ENCODE measurements around the gene NRG3. TPM values are rescaled to one million over a fixed set of nuclear protein-coding genes. Genes with fewer than 3 reads are reported as not detected.

NRG3 gene
- total and polyA plus RNA-seq, 2 of the 8 experiments (the other 6 are each of a cell fraction or from before 2014, with no cell fraction given), result 4.2 to 5.0 TPM

DNA sequence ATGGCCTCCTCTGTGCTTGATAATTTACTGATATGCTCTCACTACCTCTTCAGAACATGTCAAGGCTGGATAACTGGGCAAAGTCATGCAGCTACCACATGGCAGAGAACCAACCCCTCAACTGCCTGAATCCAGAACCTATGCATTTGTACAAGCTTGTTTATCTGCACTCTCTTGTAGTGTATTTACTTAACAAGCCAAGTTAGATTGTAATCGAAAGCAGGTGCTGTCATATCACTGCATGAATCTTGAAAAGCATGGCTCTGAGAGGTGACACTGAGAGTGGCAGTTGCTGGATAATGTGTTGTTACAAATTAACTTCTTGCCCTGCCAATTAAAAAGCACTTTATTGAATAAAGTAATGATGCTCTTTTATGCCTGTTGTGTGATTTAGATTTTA, 588.6 kb downstream of the NRG3 start:
- H3K79me1 ChIP-seq (ENCODE audit: low read depth, low read length), result no peaks in the 10 kb centered on the region

More for the DNA sequence above, 588.6 kb downstream of the NRG3 start:
- Histone ChIP-seq H2AK5ac (ENCODE audit: low read depth, low read length) (no peak overlapping the region), H2BK12ac (ENCODE audit: low read depth, low read length) (no peak overlapping the region), H3K23me2 (ENCODE audit: low read depth, low read length) (peaks cover 5% of the 10 kb centered on the region; the same call in 1 of the 2 replicates), H3K56ac (replicated peaks; ENCODE audit: insufficient read length, low read depth, low read length) (no peak overlapping the region), H3K4me2 (ENCODE audit: insufficient read depth in 1 of 2, low read depth in 2 of 2, low read length in 2 of 2) (no peak overlapping the region), H2BK15ac (ENCODE audit: low read length) (no peak overlapping the region), H4K5ac (ENCODE audit: insufficient read length, low read depth, low read length) (no peak overlapping the region), H2AFZ (ENCODE audit: low read length) (no peak overlapping the region), H3K4me1 (replicated peaks in 1 of 4; ENCODE audit: control insufficient read depth in 3 of 4, insufficient read depth in 4 of 4, low read length in 3 of 4) (peaks cover 0 to 3% (median 0%) of the 10 kb centered on the region in 4 experiments; a peak in 2 of 7 replicates), H4K91ac (replicated peaks; ENCODE audit: insufficient read length, low read length) (no peak overlapping the region), H4K20me1 (replicated peaks in 1 of 2; ENCODE audit: control insufficient read depth in 1 of 2, insufficient read depth in 2 of 2, low read length in 2 of 2) (no peaks in the 10 kb centered on the region), H3K14ac (ENCODE audit: insufficient read length) (no peak overlapping the region), H3K27ac (ENCODE audit: low read depth, low read length) (no peak overlapping the region), H2BK120ac (replicated peaks; ENCODE audit: low read depth, low read length) (no peak overlapping the region), H3K9ac (replicated peaks in 1 of 4; ENCODE audit: extremely low read depth in 1 of 4, low read depth in 3 of 4, low read length in 3 of 4) (no peak overlapping the region), H2BK5ac (ENCODE audit: low read depth, low read length) (no peak overlapping the region), H3K27me3 (replicated peaks in 1 of 4; ENCODE audit: control insufficient read depth in 3 of 4, extremely low read depth in 1 of 4, insufficient read depth in 3 of 4, low read length in 3 of 4) (no peaks in the 10 kb centered on the region), H4K8ac (ENCODE audit: extremely low read depth, insufficient read depth, low read length) (no peak overlapping the region), H3K18ac (ENCODE audit: extremely low read depth, low read length) (no peak overlapping the region), H3K9me3 (ENCODE audit: insufficient read depth in 2 of 2, low read depth in 1 of 2, low read length in 1 of 2) (no peaks in the 10 kb centered on the region), H3K23ac (ENCODE audit: insufficient read length) (no peak overlapping the region), H2BK20ac (ENCODE audit: low read length) (no peak overlapping the region), H3K79me2 (ENCODE audit: control insufficient read depth in 1 of 2, insufficient read depth in 2 of 2, low read length in 2 of 2) (no peaks in the 10 kb centered on the region), H3K36me3 (ENCODE audit: control insufficient read depth in 2 of 4, insufficient read depth in 4 of 4, low read length in 3 of 4) (no peaks in the 10 kb centered on the region), H3K4me3 (ENCODE audit: extremely low read depth in 1 of 4, insufficient read depth in 2 of 4, low read depth in 3 of 4, low read length in 4 of 4) (no peak overlapping the region), H3K4ac (replicated peaks; ENCODE audit: insufficient read length, low read depth, low read length) (no peak overlapping the region)
- ChIA-PET CTCF (ENCODE audit: partially characterized antibody) (interaction anchor here (1.3 kb wide), 1 partner anchor 8 kb away, joined by 5 read pairs; no protein-coding TSS in a partner anchor), POLR2A (ENCODE audit: partially characterized antibody) (no interaction called here)
- WGBS, 2 experiments (ENCODE audit: extremely low coverage in 1 of 2, insufficient coverage in 1 of 2, insufficient read length in 1 of 2, insufficient replicate concordance in 2 of 2, low coverage in 1 of 2, low lambda C conversion rate in 2 of 2, missing lambda C conversion rate in 1 of 2), result 89% methylated on average over 1 of the region's 1 CpG; no CpG with 5 or more reads in 1 of the 2 experiments
- TF ChIP-seq POLR2AphosphoS5 (IDR thresholded peaks at IDR 0.05; ENCODE audit: low read depth, low read length) (no peak), EP300 (IDR thresholded peaks at IDR 0.05; ENCODE audit: borderline replicate concordance in 1 of 2, low read depth in 2 of 2, low read length in 2 of 2) (no peak), MAFK (IDR thresholded peaks at IDR 0.05; ENCODE audit: low read depth, low read length) (no peak), SUZ12 (IDR thresholded peaks at IDR 0.05; ENCODE audit: low read length) (no peak), CREB1 (IDR thresholded peaks at IDR 0.05) (no peak), SAP30 (IDR thresholded peaks at IDR 0.05; ENCODE audit: insufficient read depth, insufficient replicate concordance, low read length) (no peak), FOSL1 (IDR thresholded peaks at IDR 0.05; ENCODE audit: insufficient read depth, low read depth, low read length) (no peak), ZNF274 (IDR thresholded peaks at IDR 0.05; ENCODE audit: borderline replicate concordance, extremely low read depth, low read length) (no peak), GABPA (IDR thresholded peaks at IDR 0.05; ENCODE audit: borderline replicate concordance, insufficient read depth, low read length) (no peak), EGR1 (IDR thresholded peaks at IDR 0.05; ENCODE audit: borderline replicate concordance, low read depth, low read length) (no peak), TCF12 (IDR thresholded peaks at IDR 0.05; ENCODE audit: low read depth, low read length) (no peak), CHD2 (IDR thresholded peaks at IDR 0.05; ENCODE audit: low read length) (no peak), HDAC6 (IDR thresholded peaks at IDR 0.05; ENCODE audit: low read depth, low read length) (no peak)
- TF ChIP-seq, protein P1, sequence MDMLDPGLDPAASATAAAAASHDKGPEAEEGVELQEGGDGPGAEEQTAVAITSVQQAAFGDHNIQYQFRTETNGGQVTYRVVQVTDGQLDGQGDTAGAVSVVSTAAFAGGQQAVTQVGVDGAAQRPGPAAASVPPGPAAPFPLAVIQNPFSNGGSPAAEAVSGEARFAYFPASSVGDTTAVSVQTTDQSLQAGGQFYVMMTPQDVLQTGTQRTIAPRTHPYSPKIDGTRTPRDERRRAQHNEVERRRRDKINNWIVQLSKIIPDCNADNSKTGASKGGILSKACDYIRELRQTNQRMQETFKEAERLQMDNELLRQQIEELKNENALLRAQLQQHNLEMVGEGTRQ (IDR thresholded peaks at IDR 0.05; ENCODE audit: low read length), result no peak
- FAIRE-seq (no peak), DNase-seq (ENCODE audit: low read depth in 1 of 2, low spot score in 2 of 2) (no peak)
